Vagina (tissue), 2 donors: ENCODE results near the gene DAGLA.

Experiments
- CTCF ChIP-seq, 3 experiments: fragments of 450-650 bp in 2 of 3; fragments of 200-600 bp in 1 of 3; sonication (generic) in 1 of 3; IDR thresholded peaks; one replicate each; pipeline ENCODE4 v1.5.1; 2017 to 2019; ENCODE audit warnings: antibody characterized with exemption in 3 of 3, mild to moderate bottlenecking in 2 of 3, moderate library complexity in 2 of 3
- POLR2A ChIP-seq, 2 donors: fragments of 450-650 bp; IDR thresholded peaks; one replicate each; pipeline ENCODE4 v1.6.1; 2017; ENCODE audit warnings: antibody characterized with exemption in 2 of 2, mild to moderate bottlenecking in 2 of 2, moderate library complexity in 2 of 2
- POLR2AphosphoS5 ChIP-seq, 2 donors: sonication (generic); formaldehyde crosslinking; IDR thresholded peaks; one replicate each; pipeline ENCODE4 v1.9.0; 2017; ENCODE audit warnings: antibody characterized with exemption in 2 of 2, mild to moderate bottlenecking in 2 of 2, low read depth in 1 of 2; ENCODE audit not compliant: insufficient read depth in 1 of 2

GRCh38 chr11:61784506-61784805 lies 104.3 kb downstream of the DAGLA start:
- TF ChIP-seq CTCF (IDR thresholded peaks at IDR 0.05) = no peak
- no peak for TF ChIP-seq POLR2AphosphoS5 (IDR thresholded peaks at IDR 0.05; ENCODE audit: insufficient read depth in 1 of 2, low read depth in 1 of 2)
- no peak for TF ChIP-seq POLR2A (IDR thresholded peaks at IDR 0.05)
